SK-N-SH (cell line): Measurements from ENCODE around the gene RIMKLA.

ENCODE experiments used
- EP300 ChIP-seq, 2 experiments: IDR thresholded peaks; 2 replicates each; pipeline versions ENCODE4 v1.4.0 to v1.6.1; 2012; ENCODE audit warnings: borderline replicate concordance in 1 of 2, low read depth in 1 of 2, low read length in 1 of 2
- EZH2phosphoT487 ChIP-seq: fragments of 200-600 bp; sonication (generic); IDR thresholded peaks from 2 replicates; pipeline ENCODE4 v1.6.1; 2017; ENCODE audit warnings: low read depth, mixed run types, mild to moderate bottlenecking, antibody characterized with exemption, moderate library complexity, borderline replicate concordance
- GABPA ChIP-seq: IDR thresholded peaks from 2 replicates; pipeline ENCODE4 v1.4.0; 2012; ENCODE audit warnings: low read depth, mild to moderate bottlenecking
- MXI1 ChIP-seq: IDR thresholded peaks from 2 replicates; pipeline ENCODE4 v1.6.1; 2012; ENCODE audit warnings: mild to moderate bottlenecking, low read depth, low read length, improper control_type of control experiment
- RAD21 ChIP-seq: IDR thresholded peaks from 2 replicates; pipeline ENCODE4 v1.6.1; 2012; ENCODE audit warnings: mild to moderate bottlenecking, low read length
- RFX5 ChIP-seq: IDR thresholded peaks from 2 replicates; pipeline ENCODE4 v1.6.1; 2012; ENCODE audit warnings: mild to moderate bottlenecking, improper control_type of control experiment, low read length
- TCF12 ChIP-seq: IDR thresholded peaks from 2 replicates; pipeline ENCODE4 v1.4.0; 2012
- TEAD4 ChIP-seq: IDR thresholded peaks from 2 replicates; pipeline ENCODE4 v1.4.0; 2012; ENCODE audit warnings: mild to moderate bottlenecking, borderline replicate concordance; ENCODE audit not compliant: insufficient read depth
- ZBTB33 ChIP-seq: IDR thresholded peaks from 2 replicates; pipeline ENCODE4 v1.4.0; 2012; ENCODE audit warnings: low read depth, borderline replicate concordance
- TF ChIP-seq, protein P1 (sequence below): fragments of 200-600 bp; sonication (generic); IDR thresholded peaks from 2 replicates; pipeline ENCODE4 v1.6.1; 2017; ENCODE audit warnings: antibody characterized with exemption, mild to moderate bottlenecking, moderate library complexity
- TF ChIP-seq, protein P2 (sequence below): fragments of 150-350 bp; IDR thresholded peaks from 2 replicates; pipeline ENCODE4 v1.6.1; 2016; ENCODE audit warnings: mild to moderate bottlenecking, low read depth, low read length
- TF ChIP-seq, protein P3 (sequence below): IDR thresholded peaks from 2 replicates; pipeline ENCODE4 v1.6.1; 2012; ENCODE audit warnings: mild to moderate bottlenecking, low read depth, low read length, moderate library complexity

DNA sequence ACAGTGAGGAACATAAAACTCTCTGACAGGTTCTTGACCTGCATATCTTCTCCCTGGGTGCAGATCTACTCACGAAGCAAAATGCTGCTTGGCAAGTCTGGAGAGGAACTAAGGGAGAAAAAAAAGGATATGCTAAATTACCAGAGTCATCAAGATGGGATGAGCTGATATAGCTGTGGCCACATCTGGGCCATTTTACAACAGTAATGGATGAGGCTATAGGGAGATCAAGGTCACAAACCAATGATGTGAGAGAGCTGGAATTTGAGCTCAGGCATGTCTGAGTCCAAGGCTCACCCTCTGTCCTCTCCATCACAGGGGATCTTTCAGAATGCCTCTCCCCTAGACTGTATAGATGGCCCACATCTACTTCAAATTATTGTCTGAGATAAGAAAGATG lies 49.0 kb downstream of the RIMKLA start:
- TF ChIP-seq, protein P1, sequence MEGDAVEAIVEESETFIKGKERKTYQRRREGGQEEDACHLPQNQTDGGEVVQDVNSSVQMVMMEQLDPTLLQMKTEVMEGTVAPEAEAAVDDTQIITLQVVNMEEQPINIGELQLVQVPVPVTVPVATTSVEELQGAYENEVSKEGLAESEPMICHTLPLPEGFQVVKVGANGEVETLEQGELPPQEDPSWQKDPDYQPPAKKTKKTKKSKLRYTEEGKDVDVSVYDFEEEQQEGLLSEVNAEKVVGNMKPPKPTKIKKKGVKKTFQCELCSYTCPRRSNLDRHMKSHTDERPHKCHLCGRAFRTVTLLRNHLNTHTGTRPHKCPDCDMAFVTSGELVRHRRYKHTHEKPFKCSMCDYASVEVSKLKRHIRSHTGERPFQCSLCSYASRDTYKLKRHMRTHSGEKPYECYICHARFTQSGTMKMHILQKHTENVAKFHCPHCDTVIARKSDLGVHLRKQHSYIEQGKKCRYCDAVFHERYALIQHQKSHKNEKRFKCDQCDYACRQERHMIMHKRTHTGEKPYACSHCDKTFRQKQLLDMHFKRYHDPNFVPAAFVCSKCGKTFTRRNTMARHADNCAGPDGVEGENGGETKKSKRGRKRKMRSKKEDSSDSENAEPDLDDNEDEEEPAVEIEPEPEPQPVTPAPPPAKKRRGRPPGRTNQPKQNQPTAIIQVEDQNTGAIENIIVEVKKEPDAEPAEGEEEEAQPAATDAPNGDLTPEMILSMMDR: no peak
- TF ChIP-seq EP300 (IDR thresholded peaks at IDR 0.05; ENCODE audit: borderline replicate concordance in 1 of 2, low read depth in 1 of 2, low read length in 1 of 2) (no peak), ZBTB33 (no peak), RFX5 (no peak), MXI1 (no peak), EZH2phosphoT487 (no peak), TEAD4 (no peak), GABPA (no peak), TCF12 (no peak), RAD21 (no peak)
- TF ChIP-seq, protein P2, sequence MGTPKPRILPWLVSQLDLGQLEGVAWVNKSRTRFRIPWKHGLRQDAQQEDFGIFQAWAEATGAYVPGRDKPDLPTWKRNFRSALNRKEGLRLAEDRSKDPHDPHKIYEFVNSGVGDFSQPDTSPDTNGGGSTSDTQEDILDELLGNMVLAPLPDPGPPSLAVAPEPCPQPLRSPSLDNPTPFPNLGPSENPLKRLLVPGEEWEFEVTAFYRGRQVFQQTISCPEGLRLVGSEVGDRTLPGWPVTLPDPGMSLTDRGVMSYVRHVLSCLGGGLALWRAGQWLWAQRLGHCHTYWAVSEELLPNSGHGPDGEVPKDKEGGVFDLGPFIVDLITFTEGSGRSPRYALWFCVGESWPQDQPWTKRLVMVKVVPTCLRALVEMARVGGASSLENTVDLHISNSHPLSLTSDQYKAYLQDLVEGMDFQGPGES: no peak
- TF ChIP-seq, protein P3, sequence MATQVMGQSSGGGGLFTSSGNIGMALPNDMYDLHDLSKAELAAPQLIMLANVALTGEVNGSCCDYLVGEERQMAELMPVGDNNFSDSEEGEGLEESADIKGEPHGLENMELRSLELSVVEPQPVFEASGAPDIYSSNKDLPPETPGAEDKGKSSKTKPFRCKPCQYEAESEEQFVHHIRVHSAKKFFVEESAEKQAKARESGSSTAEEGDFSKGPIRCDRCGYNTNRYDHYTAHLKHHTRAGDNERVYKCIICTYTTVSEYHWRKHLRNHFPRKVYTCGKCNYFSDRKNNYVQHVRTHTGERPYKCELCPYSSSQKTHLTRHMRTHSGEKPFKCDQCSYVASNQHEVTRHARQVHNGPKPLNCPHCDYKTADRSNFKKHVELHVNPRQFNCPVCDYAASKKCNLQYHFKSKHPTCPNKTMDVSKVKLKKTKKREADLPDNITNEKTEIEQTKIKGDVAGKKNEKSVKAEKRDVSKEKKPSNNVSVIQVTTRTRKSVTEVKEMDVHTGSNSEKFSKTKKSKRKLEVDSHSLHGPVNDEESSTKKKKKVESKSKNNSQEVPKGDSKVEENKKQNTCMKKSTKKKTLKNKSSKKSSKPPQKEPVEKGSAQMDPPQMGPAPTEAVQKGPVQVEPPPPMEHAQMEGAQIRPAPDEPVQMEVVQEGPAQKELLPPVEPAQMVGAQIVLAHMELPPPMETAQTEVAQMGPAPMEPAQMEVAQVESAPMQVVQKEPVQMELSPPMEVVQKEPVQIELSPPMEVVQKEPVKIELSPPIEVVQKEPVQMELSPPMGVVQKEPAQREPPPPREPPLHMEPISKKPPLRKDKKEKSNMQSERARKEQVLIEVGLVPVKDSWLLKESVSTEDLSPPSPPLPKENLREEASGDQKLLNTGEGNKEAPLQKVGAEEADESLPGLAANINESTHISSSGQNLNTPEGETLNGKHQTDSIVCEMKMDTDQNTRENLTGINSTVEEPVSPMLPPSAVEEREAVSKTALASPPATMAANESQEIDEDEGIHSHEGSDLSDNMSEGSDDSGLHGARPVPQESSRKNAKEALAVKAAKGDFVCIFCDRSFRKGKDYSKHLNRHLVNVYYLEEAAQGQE: no peak
